ENCODE results near the gene DTNB. TPM values are rescaled to one million over a fixed set of nuclear protein-coding genes. Genes with fewer than 3 reads are reported as not detected.
"Not testable (repeated sequence)": the region's sequence is repeated elsewhere in the genome, so short reads cannot be mapped to it uniquely, and the experiment has no call there.

Gene DTNB
- polyA plus RNA-seq, 1 experiment = 12.5 TPM

- TF ChIP-seq CTCF (IDR thresholded peaks at IDR 0.05; ENCODE audit: low read depth, low read length) = no peak
- ChIA-PET CTCF (interaction anchor here (1.5 kb wide), 1 partner anchor 179 kb away, joined by 3 read pairs; no protein-coding TSS in a partner anchor), POLR2A (no interaction called here)
- H3K27ac ChIP-seq (ENCODE audit: low read depth, low read length) = no peak overlapping the region
- H3K27me3 ChIP-seq (ENCODE audit: control insufficient read depth, insufficient read depth, low read length) = no peaks in the 10 kb centered on the region
- H3K9me3 ChIP-seq (ENCODE audit: control insufficient read depth, insufficient read depth, low read length) = peaks cover 2% of the 10 kb centered on the region; the same call in 1 of the 2 replicates
- no peak for DNase-seq (ENCODE audit: low read depth, low spot score)
- no peak overlapping the region for H3K4me3 ChIP-seq (ENCODE audit: low read depth, low read length)
Measured at GRCh38 chr2:25541378-25541777, 132.0 kb downstream of the DTNB start.

GRCh38 chr2:25539136-25539535 lies 134.2 kb downstream of the DTNB start:
- Histone ChIP-seq H3K27ac (ENCODE audit: low read depth, low read length) (no peak overlapping the region), H3K27me3 (ENCODE audit: control insufficient read depth, insufficient read depth, low read length) (no peaks in the 10 kb centered on the region), H3K9me3 (ENCODE audit: control insufficient read depth, insufficient read depth, low read length) (peaks cover 23% of the 10 kb centered on the region), H3K4me3 (ENCODE audit: low read depth, low read length) (no peak overlapping the region)
- no peak for TF ChIP-seq CTCF (IDR thresholded peaks at IDR 0.05; ENCODE audit: low read depth, low read length)
- ChIA-PET POLR2A (no interaction called here), CTCF (no interaction called here)
- no peak for DNase-seq (ENCODE audit: low read depth, low spot score)

- CTCF ChIA-PET = interaction anchor here (1.4 kb wide), 1 partner anchor 175 kb away, joined by 7 read pairs; no protein-coding TSS in a partner anchor
- H3K27me3 ChIP-seq (ENCODE audit: control insufficient read depth, insufficient read depth, low read length) = no peaks in the 10 kb centered on the region
- H3K4me3 ChIP-seq (ENCODE audit: low read depth, low read length) = no peak overlapping the region
- H3K27ac ChIP-seq (ENCODE audit: low read depth, low read length) = no peak overlapping the region
- POLR2A ChIA-PET = no interaction called here
- peaks cover 23% of the 10 kb centered on the region for H3K9me3 ChIP-seq (ENCODE audit: control insufficient read depth, insufficient read depth, low read length)
- no peak for TF ChIP-seq CTCF (IDR thresholded peaks at IDR 0.05; ENCODE audit: low read depth, low read length)
- DNase-seq (ENCODE audit: low read depth, low spot score) = no peak
Measured at GRCh38 chr2:25537526-25537925, 135.9 kb downstream of the DTNB start.

GRCh38 chr2:25535411-25536289 lies 137.7 kb downstream of the DTNB start:
- CTCF ChIA-PET; H3K27ac ChIP-seq (ENCODE audit: low read depth, low read length); DNase-seq (ENCODE audit: low read depth, low spot score); H3K27me3 ChIP-seq (ENCODE audit: control insufficient read depth, insufficient read depth, low read length); H3K4me3 ChIP-seq (ENCODE audit: low read depth, low read length); POLR2A ChIA-PET: not testable (repeated sequence)
- H3K9me3 ChIP-seq (ENCODE audit: control insufficient read depth, insufficient read depth, low read length) = peaks cover 23% of the 10 kb centered on the region

GRCh38 chr2:25534937-25535336 lies 138.4 kb downstream of the DTNB start:
- DNase-seq (ENCODE audit: low read depth, low spot score); H3K4me3 ChIP-seq (ENCODE audit: low read depth, low read length): not testable (repeated sequence)

GRCh38 chr2:25534455-25534854 lies 138.9 kb downstream of the DTNB start:
- POLR2A ChIA-PET = no interaction called here
- H3K4me3 ChIP-seq (ENCODE audit: low read depth, low read length) = no peak overlapping the region
- peaks cover 23% of the 10 kb centered on the region for H3K9me3 ChIP-seq (ENCODE audit: control insufficient read depth, insufficient read depth, low read length)
- DNase-seq (ENCODE audit: low read depth, low spot score) = no peak
- CTCF ChIA-PET = no interaction called here
- TF ChIP-seq CTCF (IDR thresholded peaks at IDR 0.05; ENCODE audit: low read depth, low read length) = no peak
- no peaks in the 10 kb centered on the region for H3K27me3 ChIP-seq (ENCODE audit: control insufficient read depth, insufficient read depth, low read length)
- H3K27ac ChIP-seq (ENCODE audit: low read depth, low read length) = no peak overlapping the region

More at GRCh38 chr2:25534937-25535336, 138.4 kb downstream of the DTNB start:
- CTCF ChIA-PET; POLR2A ChIA-PET; H3K27ac ChIP-seq (ENCODE audit: low read depth, low read length); H3K27me3 ChIP-seq (ENCODE audit: control insufficient read depth, insufficient read depth, low read length): not testable (repeated sequence)
- peaks cover 23% of the 10 kb centered on the region for H3K9me3 ChIP-seq (ENCODE audit: control insufficient read depth, insufficient read depth, low read length)

GRCh38 chr2:25533771-25534170 lies 139.6 kb downstream of the DTNB start:
- H3K4me3 ChIP-seq (ENCODE audit: low read depth, low read length); H3K27me3 ChIP-seq (ENCODE audit: control insufficient read depth, insufficient read depth, low read length); H3K27ac ChIP-seq (ENCODE audit: low read depth, low read length); CTCF ChIA-PET; POLR2A ChIA-PET; DNase-seq (ENCODE audit: low read depth, low spot score): not testable (repeated sequence)
- peaks cover 23% of the 10 kb centered on the region for H3K9me3 ChIP-seq (ENCODE audit: control insufficient read depth, insufficient read depth, low read length)

All from AG04450 (cell line).